GM12892 (cell line): Measurements from ENCODE around the gene FBLN1.

ENCODE experiments used
- POLR2A ChIP-seq: IDR thresholded peaks from 2 replicates; pipeline ENCODE4 v1.6.1; 2011; ENCODE audit warnings: low read depth, low read length, control low read depth
- POLR2AphosphoS5 ChIP-seq: IDR thresholded peaks from 2 replicates; pipeline ENCODE4 v1.6.1; 2011; ENCODE audit warnings: low read depth, low read length, control low read depth
- TAF1 ChIP-seq: IDR thresholded peaks from 2 replicates; pipeline ENCODE4 v1.6.1; 2011; ENCODE audit warnings: low read depth, mild to moderate bottlenecking, control low read depth, low read length, borderline replicate concordance

DNA sequence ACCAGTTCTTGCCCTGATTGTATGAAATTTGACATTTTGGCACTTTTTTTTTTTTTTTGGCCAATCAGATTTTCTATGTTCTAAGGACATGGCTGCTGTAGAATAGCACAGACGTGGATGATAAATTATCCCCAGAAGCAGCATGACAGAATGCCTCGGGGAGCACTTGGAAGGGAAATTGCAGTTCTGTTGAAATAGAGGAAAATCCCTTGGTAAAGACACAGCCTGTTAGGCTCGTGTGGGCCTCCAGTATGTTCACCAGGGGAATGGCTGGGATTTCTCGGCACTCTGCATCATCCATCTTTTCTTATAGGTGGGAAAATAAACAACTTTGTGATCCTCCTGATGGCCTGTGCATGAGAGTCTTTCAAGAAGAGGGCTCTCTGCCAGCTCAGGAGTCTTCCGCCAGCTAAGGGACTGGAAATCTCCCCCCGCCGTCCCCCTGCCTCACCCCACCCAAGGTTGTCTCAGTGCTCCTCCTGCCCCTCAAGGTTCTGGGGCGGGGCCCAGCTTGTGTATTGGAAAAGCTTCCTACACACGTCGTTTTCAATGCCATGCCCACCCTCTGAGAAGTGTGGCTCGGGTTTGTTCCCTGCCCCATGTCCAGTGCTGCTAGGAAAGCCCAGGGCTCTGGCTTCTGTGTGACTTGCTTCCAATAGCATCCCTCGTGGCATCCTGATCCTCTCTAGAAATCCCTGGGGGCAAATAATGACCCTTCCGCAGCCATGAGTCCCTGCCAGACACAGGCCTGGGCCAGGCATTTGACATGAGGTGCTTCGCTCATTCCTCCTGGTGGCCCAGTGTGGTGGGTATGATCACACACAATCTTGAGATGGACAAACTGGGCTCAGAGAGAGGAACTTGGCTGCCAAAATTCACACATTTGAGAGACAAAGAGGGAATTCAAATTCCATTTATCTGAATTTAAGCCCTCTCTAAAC lies 98.4 kb downstream of the FBLN1 start:
- no peak for TF ChIP-seq POLR2A
- no peak for TF ChIP-seq TAF1
- no peak for TF ChIP-seq POLR2AphosphoS5
